Neural cell (in vitro differentiated cells): ENCODE data around the gene DNER. TPM values are rescaled to one million over a fixed set of nuclear protein-coding genes. Genes with fewer than 3 reads are reported as not detected.

Experiments used
- H2AFZ ChIP-seq: fragments of 200-600, 300-800 bp; sonication (generic), shearing (Covaris generic); 2 replicates; pipeline ENCODE4 v1.6.0; 2014; ENCODE audit warnings: low read depth, mild to moderate bottlenecking, antibody characterized with exemption, low read length, moderate library complexity
- H3F3A ChIP-seq: fragments of 200-600 bp; shearing (Covaris generic); 2 replicates; pipeline ENCODE4 v1.6.1; 2016; ENCODE audit warnings: mild to moderate bottlenecking, moderate library complexity, mixed read lengths, antibody characterized with exemption, low read length; ENCODE audit not compliant: insufficient read depth, poor library complexity, severe bottlenecking
- H3K27ac ChIP-seq: fragments of 200-600, 300-800 bp; sonication (generic), shearing (Covaris generic); 2 replicates; pipeline ENCODE4 v1.5.1; 2014; ENCODE audit warnings: mild to moderate bottlenecking, low read length, moderate library complexity
- H3K27me3 ChIP-seq: fragments of 300-800, 200-600 bp; sonication (generic), shearing (Covaris generic); 2 replicates; pipeline ENCODE4 v1.6.0; 2014; ENCODE audit warnings: mild to moderate bottlenecking, low read depth, low read length, moderate library complexity; ENCODE audit not compliant: insufficient read depth
- H3K36me3 ChIP-seq: fragments of 300-800, 200-600 bp; sonication (generic), shearing (Covaris generic); 2 replicates; pipeline ENCODE4 v1.5.1; 2014; ENCODE audit warnings: mild to moderate bottlenecking, antibody characterized with exemption, low read length, moderate library complexity; ENCODE audit not compliant: insufficient read depth
- H3K4me2 ChIP-seq: fragments of 300-800, 200-600 bp; sonication (generic), shearing (Covaris generic); 2 replicates; pipeline ENCODE4 v1.6.0; 2014; ENCODE audit warnings: mild to moderate bottlenecking, low read length
- H3K4me3 ChIP-seq: fragments of 300-800, 200-600 bp; sonication (generic), shearing (Covaris generic); 2 replicates; pipeline ENCODE4 v1.5.1; 2014; ENCODE audit warnings: mild to moderate bottlenecking, low read length, moderate library complexity
- H3K79me2 ChIP-seq: fragments of 200-600 bp; shearing (Covaris generic); replicated peaks from 2 replicates; pipeline ENCODE4 v1.6.0; 2014; ENCODE audit warnings: mild to moderate bottlenecking, low read length, moderate library complexity; ENCODE audit not compliant: insufficient read depth
- H3K9ac ChIP-seq: fragments of 300-800, 200-600 bp; sonication (generic), shearing (Covaris generic); 2 replicates; pipeline ENCODE4 v1.6.1; 2016; ENCODE audit warnings: mild to moderate bottlenecking, low read length, mixed read lengths
- H3K9me2 ChIP-seq: fragments of 200-600 bp; shearing (Covaris generic); 2 replicates; pipeline ENCODE4 v1.6.1; 2016; ENCODE audit warnings: mild to moderate bottlenecking, low read length, mixed read lengths; ENCODE audit not compliant: insufficient read depth
- H3K9me3 ChIP-seq: fragments of 200-600, 300-800 bp; sonication (generic), shearing (Covaris generic); 2 replicates; pipeline ENCODE4 v1.6.1; 2016; ENCODE audit warnings: mild to moderate bottlenecking, mixed run types, low read length, moderate library complexity, mixed read lengths
- H4K20me1 ChIP-seq: fragments of 200-600 bp; shearing (Covaris generic); 2 replicates; pipeline ENCODE4 v1.6.1; 2016; ENCODE audit warnings: mild to moderate bottlenecking, mixed run types; ENCODE audit not compliant: insufficient read depth
- EP300 ChIP-seq: fragments of 450-650 bp; conservative IDR thresholded peaks from 2 replicates; pipeline ENCODE4 v1.6.1; 2014; ENCODE audit warnings: antibody characterized with exemption, mild to moderate bottlenecking, moderate library complexity; ENCODE audit not compliant: poor library complexity, severe bottlenecking
- EZH2 ChIP-seq: fragments of 200-600, 300-800 bp; shearing (Covaris generic), sonication (generic); IDR thresholded peaks from 2 replicates; pipeline ENCODE4 v1.6.1; 2014; ENCODE audit warnings: antibody characterized with exemption, low read length, borderline replicate concordance, mild to moderate bottlenecking; ENCODE audit not compliant: insufficient read depth, poor library complexity, severe bottlenecking
- MXI1 ChIP-seq: fragments of 450-650 bp; conservative IDR thresholded peaks from 2 replicates; pipeline ENCODE4 v1.6.1; 2014; ENCODE audit warnings: antibody characterized with exemption, mild to moderate bottlenecking; ENCODE audit not compliant: poor library complexity, severe bottlenecking
- POLR2AphosphoS5 ChIP-seq: IDR thresholded peaks from 2 replicates; pipeline ENCODE4 v1.6.1; 2012
- RAD21 ChIP-seq: fragments of 450-650 bp; conservative IDR thresholded peaks from 2 replicates; pipeline ENCODE4 v1.6.1; 2014; ENCODE audit warnings: antibody characterized with exemption, mild to moderate bottlenecking, moderate library complexity
- SMC3 ChIP-seq: fragments of 450-650 bp; conservative IDR thresholded peaks from 2 replicates; pipeline ENCODE4 v1.6.1; 2014; ENCODE audit warnings: antibody characterized with exemption, mild to moderate bottlenecking, moderate library complexity; ENCODE audit not compliant: poor library complexity
- TAF1 ChIP-seq: IDR thresholded peaks from 2 replicates; pipeline ENCODE4 v1.6.1; 2012; ENCODE audit warnings: low read depth
- polyA plus RNA-seq: library from polyadenylated mRNA; depleted of rRNA; stranded (reverse); fragments of >200 nt; gene quantifications from 2 replicates; pipeline ENCODE4 v1.2.3, GENCODE V29; 2014
- TF ChIP-seq, protein P1 (sequence below): IDR thresholded peaks from 2 replicates; pipeline ENCODE4 v1.6.1; 2012; ENCODE audit warnings: borderline replicate concordance
- TF ChIP-seq, protein P2 (sequence below): fragments of 450-650 bp; IDR thresholded peaks from 2 replicates; pipeline ENCODE4 v1.5.1; 2014; ENCODE audit warnings: antibody characterized with exemption, mild to moderate bottlenecking, moderate library complexity; ENCODE audit not compliant: poor library complexity, severe bottlenecking

DNER gene
- polyA plus RNA-seq, 1 donor from 2014 or later: 310 TPM

GRCh38 chr2:229443546-229444268 is 270.6 kb downstream of the DNER start:
- Histone ChIP-seq H3K27ac (peak overlapping the region; percentile 45), H3F3A (peaks cover 5% of the 10 kb centered on the region), H4K20me1 (no peaks in the 10 kb centered on the region), H2AFZ (no peak overlapping the region), H3K9me2 (no peaks in the 10 kb centered on the region), H3K36me3 (no peaks in the 10 kb centered on the region), H3K4me2 (peak overlapping the region; percentile 1), H3K79me2 (no peaks in the 10 kb centered on the region), H3K9me3 (no peaks in the 10 kb centered on the region), H3K27me3 (no peaks in the 10 kb centered on the region), H3K9ac (no peak overlapping the region), H3K4me3 (peak overlapping the region; percentile 13)
- TF ChIP-seq TAF1: no peak
- peak; percentile 73 for TF ChIP-seq EP300
- TF ChIP-seq POLR2AphosphoS5: peak; percentile 38
- TF ChIP-seq, protein P1, sequence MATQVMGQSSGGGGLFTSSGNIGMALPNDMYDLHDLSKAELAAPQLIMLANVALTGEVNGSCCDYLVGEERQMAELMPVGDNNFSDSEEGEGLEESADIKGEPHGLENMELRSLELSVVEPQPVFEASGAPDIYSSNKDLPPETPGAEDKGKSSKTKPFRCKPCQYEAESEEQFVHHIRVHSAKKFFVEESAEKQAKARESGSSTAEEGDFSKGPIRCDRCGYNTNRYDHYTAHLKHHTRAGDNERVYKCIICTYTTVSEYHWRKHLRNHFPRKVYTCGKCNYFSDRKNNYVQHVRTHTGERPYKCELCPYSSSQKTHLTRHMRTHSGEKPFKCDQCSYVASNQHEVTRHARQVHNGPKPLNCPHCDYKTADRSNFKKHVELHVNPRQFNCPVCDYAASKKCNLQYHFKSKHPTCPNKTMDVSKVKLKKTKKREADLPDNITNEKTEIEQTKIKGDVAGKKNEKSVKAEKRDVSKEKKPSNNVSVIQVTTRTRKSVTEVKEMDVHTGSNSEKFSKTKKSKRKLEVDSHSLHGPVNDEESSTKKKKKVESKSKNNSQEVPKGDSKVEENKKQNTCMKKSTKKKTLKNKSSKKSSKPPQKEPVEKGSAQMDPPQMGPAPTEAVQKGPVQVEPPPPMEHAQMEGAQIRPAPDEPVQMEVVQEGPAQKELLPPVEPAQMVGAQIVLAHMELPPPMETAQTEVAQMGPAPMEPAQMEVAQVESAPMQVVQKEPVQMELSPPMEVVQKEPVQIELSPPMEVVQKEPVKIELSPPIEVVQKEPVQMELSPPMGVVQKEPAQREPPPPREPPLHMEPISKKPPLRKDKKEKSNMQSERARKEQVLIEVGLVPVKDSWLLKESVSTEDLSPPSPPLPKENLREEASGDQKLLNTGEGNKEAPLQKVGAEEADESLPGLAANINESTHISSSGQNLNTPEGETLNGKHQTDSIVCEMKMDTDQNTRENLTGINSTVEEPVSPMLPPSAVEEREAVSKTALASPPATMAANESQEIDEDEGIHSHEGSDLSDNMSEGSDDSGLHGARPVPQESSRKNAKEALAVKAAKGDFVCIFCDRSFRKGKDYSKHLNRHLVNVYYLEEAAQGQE: no peak
- no peak for TF ChIP-seq SMC3
- TF ChIP-seq EZH2: no peak

- H4K20me1 ChIP-seq: no peaks in the 10 kb centered on the region
- TF ChIP-seq RAD21 (no peak), EP300 (no peak), TAF1 (no peak), MXI1 (no peak), EZH2 (no peak), POLR2AphosphoS5 (no peak), SMC3 (no peak)
- TF ChIP-seq, protein P1: no peak
- TF ChIP-seq, protein P2, sequence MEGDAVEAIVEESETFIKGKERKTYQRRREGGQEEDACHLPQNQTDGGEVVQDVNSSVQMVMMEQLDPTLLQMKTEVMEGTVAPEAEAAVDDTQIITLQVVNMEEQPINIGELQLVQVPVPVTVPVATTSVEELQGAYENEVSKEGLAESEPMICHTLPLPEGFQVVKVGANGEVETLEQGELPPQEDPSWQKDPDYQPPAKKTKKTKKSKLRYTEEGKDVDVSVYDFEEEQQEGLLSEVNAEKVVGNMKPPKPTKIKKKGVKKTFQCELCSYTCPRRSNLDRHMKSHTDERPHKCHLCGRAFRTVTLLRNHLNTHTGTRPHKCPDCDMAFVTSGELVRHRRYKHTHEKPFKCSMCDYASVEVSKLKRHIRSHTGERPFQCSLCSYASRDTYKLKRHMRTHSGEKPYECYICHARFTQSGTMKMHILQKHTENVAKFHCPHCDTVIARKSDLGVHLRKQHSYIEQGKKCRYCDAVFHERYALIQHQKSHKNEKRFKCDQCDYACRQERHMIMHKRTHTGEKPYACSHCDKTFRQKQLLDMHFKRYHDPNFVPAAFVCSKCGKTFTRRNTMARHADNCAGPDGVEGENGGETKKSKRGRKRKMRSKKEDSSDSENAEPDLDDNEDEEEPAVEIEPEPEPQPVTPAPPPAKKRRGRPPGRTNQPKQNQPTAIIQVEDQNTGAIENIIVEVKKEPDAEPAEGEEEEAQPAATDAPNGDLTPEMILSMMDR: no peak
- no peaks in the 10 kb centered on the region for H3K9me2 ChIP-seq
- H3K79me2 ChIP-seq: no peaks in the 10 kb centered on the region
- H3K27me3 ChIP-seq: no peaks in the 10 kb centered on the region
- peak overlapping the region; percentile 1 for H3K4me2 ChIP-seq
- H3K9ac ChIP-seq: no peak overlapping the region
- peaks cover 5% of the 10 kb centered on the region for H3F3A ChIP-seq
- no peaks in the 10 kb centered on the region for H3K9me3 ChIP-seq
- peak overlapping the region; percentile 13 for H3K4me3 ChIP-seq
- no peaks in the 10 kb centered on the region for H3K36me3 ChIP-seq
- H2AFZ ChIP-seq: no peak overlapping the region
- peak overlapping the region; percentile 45 for H3K27ac ChIP-seq
Measured at GRCh38 chr2:229443141-229443540, 271.2 kb downstream of the DNER start.
